BE2C (cell line): ENCODE results near the gene SPA17.
A peak's percentile ranks its signal among the peaks of the same experiment; 100 is the strongest.

ENCODE experiments used
- DNase-seq: peaks from one replicate; pipeline ENCODE4 v3.0.0-alpha.2; 2020
- H3K27me3 ChIP-seq: fragments of 250-450 bp; sonication (Bioruptor Pico); 2 replicates; pipeline ENCODE4 v1.5.1; 2020; ENCODE audit warnings: mild to moderate bottlenecking
- H3K36me3 ChIP-seq: fragments of 250-450 bp; sonication (Bioruptor Pico); 2 replicates; pipeline ENCODE4 v1.5.1; 2020; ENCODE audit warnings: mild to moderate bottlenecking
- H3K4me1 ChIP-seq: fragments of 250-450 bp; sonication (Bioruptor Pico); 2 replicates; pipeline ENCODE4 v1.5.1; 2020
- H3K4me3 ChIP-seq: 2 replicates; pipeline ENCODE4 v1.5.1; 2011; ENCODE audit warnings: low read depth, low read length
- H3K9me3 ChIP-seq: fragments of 250-450 bp; sonication (Bioruptor Pico); 2 replicates; pipeline ENCODE4 v1.5.1; 2020
- TF ChIP-seq, protein P1 (sequence below): IDR thresholded peaks from 2 replicates; pipeline ENCODE4 v1.5.1; 2012; ENCODE audit warnings: mild to moderate bottlenecking, low read depth, low read length

The SPA17 gene

DNA sequence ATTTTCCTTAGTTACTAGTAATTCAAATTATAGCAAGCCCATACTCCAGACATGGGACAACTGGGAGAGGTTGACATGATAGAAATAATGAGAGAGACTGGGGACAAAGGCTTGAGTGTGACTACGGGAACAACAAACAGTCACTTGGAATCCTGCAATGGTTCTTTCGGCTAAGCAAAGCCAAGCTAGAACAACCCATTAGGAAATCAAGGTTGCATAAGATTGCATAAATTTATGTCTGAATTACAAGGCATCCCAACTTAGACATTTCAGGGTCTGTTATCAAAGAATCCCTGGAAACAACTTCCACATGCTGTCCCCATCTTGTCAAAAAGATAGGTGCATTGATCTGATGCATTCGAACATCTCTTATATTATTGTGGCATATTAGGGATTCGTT lies 55.9 kb downstream of the SPA17 start:
- TF ChIP-seq, protein P1, sequence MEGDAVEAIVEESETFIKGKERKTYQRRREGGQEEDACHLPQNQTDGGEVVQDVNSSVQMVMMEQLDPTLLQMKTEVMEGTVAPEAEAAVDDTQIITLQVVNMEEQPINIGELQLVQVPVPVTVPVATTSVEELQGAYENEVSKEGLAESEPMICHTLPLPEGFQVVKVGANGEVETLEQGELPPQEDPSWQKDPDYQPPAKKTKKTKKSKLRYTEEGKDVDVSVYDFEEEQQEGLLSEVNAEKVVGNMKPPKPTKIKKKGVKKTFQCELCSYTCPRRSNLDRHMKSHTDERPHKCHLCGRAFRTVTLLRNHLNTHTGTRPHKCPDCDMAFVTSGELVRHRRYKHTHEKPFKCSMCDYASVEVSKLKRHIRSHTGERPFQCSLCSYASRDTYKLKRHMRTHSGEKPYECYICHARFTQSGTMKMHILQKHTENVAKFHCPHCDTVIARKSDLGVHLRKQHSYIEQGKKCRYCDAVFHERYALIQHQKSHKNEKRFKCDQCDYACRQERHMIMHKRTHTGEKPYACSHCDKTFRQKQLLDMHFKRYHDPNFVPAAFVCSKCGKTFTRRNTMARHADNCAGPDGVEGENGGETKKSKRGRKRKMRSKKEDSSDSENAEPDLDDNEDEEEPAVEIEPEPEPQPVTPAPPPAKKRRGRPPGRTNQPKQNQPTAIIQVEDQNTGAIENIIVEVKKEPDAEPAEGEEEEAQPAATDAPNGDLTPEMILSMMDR, result no peak
- Histone ChIP-seq H3K4me1 (no peaks in the 10 kb centered on the region; the same call in 1 of the 2 replicates), H3K36me3 (no peaks in the 10 kb centered on the region), H3K9me3 (no peaks in the 10 kb centered on the region), H3K4me3 (no peak overlapping the region), H3K27me3 (no peaks in the 10 kb centered on the region)
- no peak for DNase-seq

DNA sequence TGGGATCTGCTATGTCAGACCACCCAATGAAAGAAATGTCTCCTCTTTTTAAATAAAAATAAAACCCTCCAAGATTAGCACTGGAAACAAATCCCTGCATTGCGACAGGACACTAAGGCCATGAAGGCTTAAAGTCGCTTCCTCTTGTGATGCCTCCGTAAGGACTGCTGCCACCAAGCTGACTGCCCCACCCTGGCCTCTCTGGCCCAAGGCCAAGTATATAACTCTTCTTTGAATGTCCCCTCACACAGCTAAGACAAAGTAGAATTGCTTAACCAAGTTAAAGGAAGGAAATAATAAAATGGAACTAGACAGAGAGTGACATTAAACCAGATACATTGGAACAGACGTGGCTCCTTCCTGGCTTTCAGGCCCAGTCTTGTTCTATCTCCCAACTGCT lies 58.5 kb downstream of the SPA17 start:
- Histone ChIP-seq H3K4me1 (no peaks in the 10 kb centered on the region), H3K9me3 (no peaks in the 10 kb centered on the region), H3K27me3 (no peaks in the 10 kb centered on the region), H3K36me3 (no peaks in the 10 kb centered on the region), H3K4me3 (no peak overlapping the region)
- TF ChIP-seq, protein P1, result no peak
- DNase-seq, result no peak

DNA sequence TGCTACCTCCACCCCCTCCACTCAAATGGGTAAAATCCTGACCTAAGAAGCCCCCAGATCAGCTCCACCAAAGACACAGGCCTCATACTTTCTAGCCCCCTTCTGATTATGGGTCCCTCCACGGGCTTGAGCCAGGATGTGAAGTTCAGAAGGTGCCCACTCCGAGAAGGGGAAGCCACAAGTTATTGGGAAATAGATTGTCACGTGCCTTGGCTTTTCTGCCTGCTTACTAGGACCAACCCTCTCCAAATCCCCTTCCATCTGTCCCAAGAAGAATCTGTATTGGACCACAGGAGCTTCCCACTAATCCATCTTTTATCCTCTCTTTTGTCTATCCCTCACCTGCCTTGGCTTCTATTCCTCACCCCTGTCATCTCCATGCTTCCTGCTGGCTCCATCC lies 63.0 kb downstream of the SPA17 start:
- H3K4me1 ChIP-seq, result no peaks in the 10 kb centered on the region; the same call in 1 of the 2 replicates
- H3K4me3 ChIP-seq, result no peak overlapping the region
- no peaks in the 10 kb centered on the region for H3K9me3 ChIP-seq
- H3K36me3 ChIP-seq, result no peaks in the 10 kb centered on the region
- no peaks in the 10 kb centered on the region for H3K27me3 ChIP-seq
- TF ChIP-seq, protein P1, result no peak
- no peak for DNase-seq

DNA sequence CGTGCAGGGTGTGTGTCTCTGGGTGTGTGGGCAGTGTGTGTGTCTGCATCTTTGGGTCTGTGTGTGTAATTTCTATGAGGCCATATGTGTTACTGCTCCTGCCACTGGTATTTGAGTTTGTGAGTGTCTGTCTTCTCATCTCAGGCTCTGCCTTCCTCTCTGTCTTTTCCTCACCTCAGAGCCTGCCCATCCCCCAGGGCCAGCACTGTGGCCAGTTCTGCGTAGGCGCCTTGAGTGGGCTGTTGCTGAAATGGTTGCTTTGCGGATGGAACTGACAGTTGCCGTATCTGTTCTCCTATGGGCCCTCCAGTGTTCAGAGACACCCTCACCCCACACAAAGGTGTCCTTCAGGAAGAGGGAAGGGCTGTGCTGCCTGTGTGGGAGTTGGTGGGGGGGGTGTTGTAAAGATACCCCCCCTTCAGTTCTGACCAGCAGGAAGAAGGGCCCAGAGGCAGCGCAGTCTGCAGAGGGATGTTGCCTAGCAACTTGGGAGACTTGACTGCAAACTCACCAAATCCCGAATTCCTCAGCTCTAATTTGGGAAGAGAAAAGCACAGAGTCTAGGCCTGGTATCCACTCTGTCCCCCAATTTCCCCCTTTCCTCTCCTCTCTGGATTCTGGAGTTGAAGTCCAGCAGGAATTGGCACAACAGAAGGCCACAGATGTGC lies 64.1 kb downstream of the SPA17 start:
- DNase-seq, result no peak
- Histone ChIP-seq H3K9me3 (no peaks in the 10 kb centered on the region), H3K27me3 (no peaks in the 10 kb centered on the region), H3K36me3 (no peaks in the 10 kb centered on the region), H3K4me1 (no peaks in the 10 kb centered on the region; the same call in 1 of the 2 replicates), H3K4me3 (no peak overlapping the region)
- TF ChIP-seq, protein P1, result no peak

DNA sequence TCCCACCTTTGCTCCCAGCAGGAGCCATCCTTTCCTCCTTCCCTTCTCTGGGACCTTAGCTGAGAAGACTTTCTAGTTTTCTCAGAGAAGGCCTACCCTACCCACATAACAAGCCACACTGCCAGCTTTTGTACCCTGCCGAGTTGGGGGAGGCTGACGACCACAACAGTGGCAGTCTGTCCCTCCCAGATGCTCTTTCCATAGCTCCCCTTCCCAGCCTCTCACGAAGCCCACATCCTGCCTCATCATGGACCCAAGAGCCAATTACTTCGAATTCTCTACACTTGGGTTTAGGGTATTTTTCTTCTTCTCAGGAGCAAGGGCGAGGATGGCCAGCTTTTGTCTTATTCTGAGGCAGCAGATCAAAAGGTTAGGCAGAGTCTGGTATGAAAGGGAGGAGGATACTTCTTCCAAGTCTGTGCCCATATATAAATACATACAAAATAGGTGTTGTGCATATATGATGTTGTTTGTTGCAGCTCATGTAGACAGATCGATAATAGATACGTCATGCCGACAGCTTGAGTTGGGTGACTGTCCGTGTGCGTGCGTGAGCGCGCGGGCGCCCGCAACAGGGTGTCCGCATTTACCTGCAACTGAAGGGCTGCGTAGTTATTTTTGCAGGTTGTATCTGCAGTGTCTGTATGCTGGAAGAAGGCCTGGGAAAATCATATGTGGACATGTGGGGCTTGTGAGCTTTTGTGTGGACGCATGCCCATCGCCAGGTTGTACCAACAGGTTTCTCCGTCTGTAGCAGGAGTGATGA lies 65.2 kb downstream of the SPA17 start:
- H3K27me3 ChIP-seq, result no peaks in the 10 kb centered on the region
- H3K9me3 ChIP-seq, result no peaks in the 10 kb centered on the region
- no peaks in the 10 kb centered on the region for H3K36me3 ChIP-seq
- TF ChIP-seq, protein P1, result no peak
- no peak for DNase-seq
- H3K4me3 ChIP-seq, result peak overlapping the region; percentile 45
- H3K4me1 ChIP-seq, result no peaks in the 10 kb centered on the region; the same call in 1 of the 2 replicates
